Skeletal muscle cell (primary cell): Measurements from ENCODE around the gene HIVEP1.

Experiments used
- DNase-seq: peaks from one replicate; pipeline ENCODE4 v3.0.0-alpha.2; 2010; ENCODE audit warnings: low read depth
- H3K4me3 ChIP-seq: 2 replicates; pipeline ENCODE4 v1.5.1; 2011; ENCODE audit warnings: low read depth, mild to moderate bottlenecking, control low read depth, low read length, moderate library complexity

Gene HIVEP1

DNA sequence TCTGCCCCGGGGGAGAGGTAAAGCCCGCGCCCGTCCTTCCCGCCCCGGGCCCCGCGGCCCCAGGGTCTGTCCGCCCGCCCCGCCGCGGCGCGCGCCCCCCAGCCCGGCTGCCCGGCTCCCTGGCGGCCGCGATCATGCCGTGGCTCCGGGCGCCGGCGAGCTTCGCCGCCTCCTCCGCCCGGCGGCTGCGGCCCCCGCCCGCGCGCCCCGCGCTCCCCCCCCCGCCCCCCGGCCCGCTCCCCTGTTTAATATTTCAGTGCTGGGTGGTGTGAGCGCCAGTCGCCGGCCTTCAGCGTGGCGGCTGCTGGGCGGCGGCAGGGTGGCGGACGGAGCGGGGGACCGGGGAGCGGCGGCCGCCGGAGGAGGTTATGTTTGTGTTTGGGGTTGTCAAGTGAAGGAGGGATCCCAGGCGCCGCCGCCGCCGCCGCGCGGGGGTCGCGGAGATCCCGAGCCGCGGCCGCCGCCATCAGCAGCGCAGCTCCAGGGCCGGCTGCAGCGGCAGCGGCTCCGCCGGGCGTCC, at the start of gene HIVEP1:
Gene HIVEP1 (plus strand): TSS at position 275 of the 520 bp plus-strand sequence. CDS start 3,317 bp downstream, outside the sequence.
- no peak for DNase-seq
- peak within 1 kb of the TSS; percentile 85 for H3K4me3 ChIP-seq

DNA sequence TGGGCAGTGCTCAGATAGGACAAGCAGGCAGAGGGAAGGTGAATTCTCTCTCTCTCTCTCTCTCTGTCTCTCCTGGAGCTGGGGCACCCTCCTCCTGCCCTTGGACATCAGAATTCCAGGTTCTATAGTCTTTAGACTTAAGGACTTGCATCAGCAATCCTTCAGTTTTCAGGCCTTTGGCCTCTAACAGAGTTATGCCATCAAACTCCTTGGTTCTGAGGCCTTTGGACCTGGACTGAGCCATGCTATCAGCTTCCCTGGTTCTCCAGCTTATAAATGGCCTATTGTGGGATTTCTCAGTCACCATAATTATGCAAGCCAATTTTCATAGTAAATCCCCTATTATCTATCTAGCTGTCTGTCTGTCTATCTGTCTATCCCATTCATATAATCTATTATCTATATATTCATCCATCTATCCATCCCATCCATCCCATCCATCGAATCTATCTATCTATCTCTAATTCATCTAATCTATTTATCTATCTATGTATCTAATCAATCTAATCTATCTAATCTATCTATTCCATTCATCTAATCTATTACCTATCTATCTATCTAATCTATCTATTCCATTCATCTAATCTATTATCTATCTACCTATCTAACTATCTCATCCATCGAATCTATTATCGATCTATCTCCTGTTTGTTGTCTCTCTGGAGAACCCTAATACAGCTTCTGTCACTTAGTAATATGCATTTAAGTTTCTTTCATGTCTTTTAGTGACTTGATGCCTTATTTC, 48.2 kb upstream of the HIVEP1 start:
- H3K4me3 ChIP-seq = no peak overlapping the region
- DNase-seq = no peak

GRCh38 chr6:11964729-11965335, 47.3 kb upstream of the HIVEP1 start:
- no peak overlapping the region for H3K4me3 ChIP-seq
- DNase-seq = no peak

DNA sequence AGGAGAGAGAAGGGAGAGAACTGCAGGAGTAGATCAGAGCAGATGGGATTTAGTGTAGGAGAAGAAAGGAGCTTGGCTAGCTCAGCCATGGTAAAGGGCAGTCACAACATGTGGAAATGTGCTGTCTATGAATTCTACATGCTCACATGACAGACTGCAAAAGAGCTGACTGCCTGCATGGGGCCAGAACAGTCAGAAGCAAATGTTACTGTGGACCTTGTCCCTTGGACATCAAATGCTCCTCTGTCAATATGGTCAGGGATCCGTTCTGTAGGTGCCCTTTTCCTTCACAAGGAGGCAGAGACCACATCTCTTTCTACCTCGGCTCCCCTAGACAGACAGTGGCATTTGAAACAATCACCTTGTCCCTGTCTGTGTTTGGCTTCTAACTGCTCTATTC, 46.6 kb upstream of the HIVEP1 start:
- DNase-seq = no peak
- H3K4me3 ChIP-seq = no peak overlapping the region

- no peak for DNase-seq
- H3K4me3 ChIP-seq = no peak overlapping the region
Measured at GRCh38 chr6:11968241-11968806, 43.8 kb upstream of the HIVEP1 start.

GRCh38 chr6:11969092-11969491, 43.0 kb upstream of the HIVEP1 start:
- peak; percentile 47 for DNase-seq
- no peak overlapping the region for H3K4me3 ChIP-seq

- DNase-seq = no peak
- H3K4me3 ChIP-seq = no peak overlapping the region
Measured at GRCh38 chr6:11970114-11970513, 42.0 kb upstream of the HIVEP1 start.

- DNase-seq = peak; percentile 63
- H3K4me3 ChIP-seq = no peak overlapping the region
Measured at GRCh38 chr6:11971154-11971553, 41.0 kb upstream of the HIVEP1 start.

GRCh38 chr6:11972270-11972669, 39.8 kb upstream of the HIVEP1 start:
- no peak overlapping the region for H3K4me3 ChIP-seq
- no peak for DNase-seq

- no peak for DNase-seq
- no peak overlapping the region for H3K4me3 ChIP-seq
Measured at GRCh38 chr6:11972806-11973205, 39.3 kb upstream of the HIVEP1 start.

DNA sequence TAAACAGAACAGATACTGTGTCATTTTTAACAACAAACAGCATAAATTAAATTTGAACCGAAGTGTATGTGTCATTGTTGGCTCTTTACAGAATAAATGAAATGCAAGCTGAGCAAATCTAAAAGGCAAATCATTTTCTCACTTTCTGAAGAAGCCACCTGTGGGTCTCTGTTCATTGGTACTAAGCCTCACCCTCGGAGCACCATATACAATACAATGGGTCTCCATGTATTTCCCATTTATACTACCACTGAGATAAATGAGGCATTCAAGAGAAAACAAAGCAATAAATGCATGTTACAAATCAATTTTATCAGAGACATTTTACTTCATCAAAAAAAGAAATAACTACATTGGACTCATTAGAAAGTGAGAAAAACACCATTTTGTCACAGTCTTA, 38.9 kb upstream of the HIVEP1 start:
- H3K4me3 ChIP-seq = no peak overlapping the region
- DNase-seq = no peak

- no peak for DNase-seq
- H3K4me3 ChIP-seq = no peak overlapping the region
Measured at GRCh38 chr6:11974089-11974488, 38.0 kb upstream of the HIVEP1 start.

DNA sequence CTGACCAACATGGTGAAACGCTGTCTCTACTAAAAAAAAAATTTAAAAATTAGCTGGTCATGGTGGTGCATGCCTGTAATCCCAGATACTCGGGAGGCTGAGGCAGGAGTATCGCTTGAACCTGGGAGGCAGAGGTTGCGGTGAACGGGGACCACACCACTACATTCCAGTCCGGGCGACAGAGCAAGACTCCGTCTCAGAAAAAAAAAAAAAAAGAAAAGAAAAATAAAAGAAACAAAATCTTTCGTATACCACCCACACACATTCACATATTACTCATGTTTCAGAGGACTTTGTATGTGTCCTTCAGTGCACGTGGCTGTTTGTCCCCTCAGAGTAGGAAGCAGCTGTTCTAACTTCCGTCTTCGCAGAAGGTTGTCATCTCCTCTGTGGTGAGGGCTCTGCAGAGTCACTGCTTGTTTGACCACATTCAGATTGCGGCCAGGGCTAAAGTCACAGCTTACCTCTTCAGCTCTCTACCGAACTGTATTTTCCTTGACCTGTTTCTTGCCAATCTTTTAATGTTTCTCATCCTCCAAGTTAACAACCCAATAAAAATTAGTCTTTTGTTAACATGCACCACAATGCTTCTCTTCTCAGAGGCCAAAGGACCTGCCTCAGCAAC, 36.6 kb upstream of the HIVEP1 start:
- no peak for DNase-seq
- H3K4me3 ChIP-seq = no peak overlapping the region

- DNase-seq = no peak
- no peak overlapping the region for H3K4me3 ChIP-seq
Measured at GRCh38 chr6:11976489-11976888, 35.6 kb upstream of the HIVEP1 start.

- DNase-seq = no peak
- H3K4me3 ChIP-seq = no peak overlapping the region
Measured at GRCh38 chr6:11977193-11977592, 34.9 kb upstream of the HIVEP1 start.

DNA sequence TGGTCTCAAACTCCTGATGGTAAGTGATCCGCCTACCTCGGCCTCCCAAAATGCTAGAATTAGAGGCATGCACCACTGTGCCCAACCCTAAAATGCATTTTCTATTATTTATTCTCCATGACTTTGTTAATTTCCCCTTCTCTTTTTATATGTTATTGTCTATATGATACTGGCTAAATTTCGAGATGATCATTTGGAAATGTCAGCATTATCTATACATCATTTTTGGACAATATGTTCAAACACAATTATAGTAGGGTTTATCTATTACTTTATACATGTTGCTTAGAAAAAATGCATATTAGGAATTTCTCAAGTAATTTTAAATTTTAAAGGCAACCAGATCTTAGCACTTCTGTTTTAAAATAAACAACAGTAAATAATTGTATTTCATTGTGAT, 34.4 kb upstream of the HIVEP1 start:
- no peak overlapping the region for H3K4me3 ChIP-seq
- no peak for DNase-seq

- DNase-seq = no peak
- H3K4me3 ChIP-seq = no peak overlapping the region
Measured at GRCh38 chr6:11978169-11978987, 33.7 kb upstream of the HIVEP1 start.

DNA sequence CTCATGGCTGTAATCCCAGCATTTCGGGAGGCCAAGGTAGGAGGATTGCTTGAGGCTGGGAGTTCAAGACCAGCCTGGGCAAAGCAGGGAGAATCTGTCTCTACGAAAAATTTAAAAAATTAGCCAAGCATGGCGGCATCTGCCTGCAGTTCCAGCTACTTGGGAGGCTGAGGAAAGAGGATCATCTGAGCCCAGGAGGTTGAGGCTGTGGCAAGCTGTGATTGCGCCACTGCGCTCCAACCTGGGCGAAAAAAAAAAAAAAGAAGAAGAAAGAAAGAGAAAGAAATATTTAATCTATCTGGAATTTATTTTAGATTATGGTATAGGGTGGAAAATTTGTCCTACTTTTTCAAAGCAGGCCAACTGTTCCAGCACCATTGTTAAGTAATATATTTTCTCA, 32.2 kb upstream of the HIVEP1 start:
- no peak overlapping the region for H3K4me3 ChIP-seq
- no peak for DNase-seq

DNA sequence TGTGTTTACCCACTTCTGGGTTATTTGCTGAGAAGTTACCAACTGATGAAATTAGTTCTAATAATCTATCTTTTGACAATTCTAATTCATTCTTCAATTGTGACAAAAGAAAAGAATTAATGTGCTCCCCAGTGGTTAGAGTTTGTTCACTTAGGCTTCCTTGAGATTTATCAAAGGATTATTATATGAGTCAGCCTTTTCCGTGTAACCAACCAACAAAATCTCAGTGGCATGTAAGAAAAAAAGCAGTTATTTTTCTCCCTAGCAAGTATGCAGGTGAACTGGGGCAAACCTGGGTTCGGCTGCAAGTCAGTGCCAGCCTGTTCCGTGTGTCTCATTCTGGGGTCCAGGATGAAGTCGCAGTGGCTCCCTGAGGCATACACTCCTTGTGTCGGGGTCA, 28.8 kb upstream of the HIVEP1 start:
- DNase-seq = no peak
- H3K4me3 ChIP-seq = no peak overlapping the region
